ENCODE data around the gene IFNAR1.

The IFNAR1 gene

DNA sequence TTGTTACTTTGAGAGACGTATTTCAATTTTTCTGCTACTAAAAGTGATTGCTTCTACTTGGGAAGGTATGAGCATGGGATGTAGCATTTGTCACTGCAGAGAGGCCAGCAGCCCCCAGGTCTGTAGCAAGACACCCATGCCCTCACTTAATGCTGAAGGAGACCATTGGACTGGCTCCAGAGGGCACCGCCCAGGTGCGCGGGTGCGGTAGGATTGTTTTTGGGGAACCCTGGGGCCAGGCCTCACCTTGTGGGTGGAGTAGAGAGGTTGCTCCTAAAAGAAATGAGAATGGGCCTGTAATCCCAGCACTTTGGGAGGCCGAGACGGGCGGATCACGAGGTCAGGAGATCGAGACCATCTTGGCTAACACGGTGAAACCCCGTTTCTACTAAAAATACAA is 47.8 kb downstream of the IFNAR1 start:
- peaks cover 6% of the 10 kb centered on the region for H3K9me3 ChIP-seq (ENCODE audit: severe bottlenecking)
- H3K27me3 ChIP-seq (ENCODE audit: insufficient read depth, poor library complexity, severe bottlenecking), result no peaks in the 10 kb centered on the region
- TF ChIP-seq, protein P1, sequence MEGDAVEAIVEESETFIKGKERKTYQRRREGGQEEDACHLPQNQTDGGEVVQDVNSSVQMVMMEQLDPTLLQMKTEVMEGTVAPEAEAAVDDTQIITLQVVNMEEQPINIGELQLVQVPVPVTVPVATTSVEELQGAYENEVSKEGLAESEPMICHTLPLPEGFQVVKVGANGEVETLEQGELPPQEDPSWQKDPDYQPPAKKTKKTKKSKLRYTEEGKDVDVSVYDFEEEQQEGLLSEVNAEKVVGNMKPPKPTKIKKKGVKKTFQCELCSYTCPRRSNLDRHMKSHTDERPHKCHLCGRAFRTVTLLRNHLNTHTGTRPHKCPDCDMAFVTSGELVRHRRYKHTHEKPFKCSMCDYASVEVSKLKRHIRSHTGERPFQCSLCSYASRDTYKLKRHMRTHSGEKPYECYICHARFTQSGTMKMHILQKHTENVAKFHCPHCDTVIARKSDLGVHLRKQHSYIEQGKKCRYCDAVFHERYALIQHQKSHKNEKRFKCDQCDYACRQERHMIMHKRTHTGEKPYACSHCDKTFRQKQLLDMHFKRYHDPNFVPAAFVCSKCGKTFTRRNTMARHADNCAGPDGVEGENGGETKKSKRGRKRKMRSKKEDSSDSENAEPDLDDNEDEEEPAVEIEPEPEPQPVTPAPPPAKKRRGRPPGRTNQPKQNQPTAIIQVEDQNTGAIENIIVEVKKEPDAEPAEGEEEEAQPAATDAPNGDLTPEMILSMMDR (IDR thresholded peaks at IDR 0.05; ENCODE audit: poor library complexity, severe bottlenecking), result no peak
- no peak for DNase-seq (ENCODE audit: low spot score)
- no peak for ATAC-seq (ENCODE audit: low read depth)
- H3K36me3 ChIP-seq (ENCODE audit: low read depth), result no peaks in the 10 kb centered on the region
- no peak overlapping the region for H3K4me3 ChIP-seq (ENCODE audit: severe bottlenecking)
- H3K4me1 ChIP-seq (ENCODE audit: insufficient read depth, poor library complexity, severe bottlenecking), result peaks cover 7% of the 10 kb centered on the region
- H3K27ac ChIP-seq (ENCODE audit: poor library complexity, severe bottlenecking), result no peak overlapping the region

DNA sequence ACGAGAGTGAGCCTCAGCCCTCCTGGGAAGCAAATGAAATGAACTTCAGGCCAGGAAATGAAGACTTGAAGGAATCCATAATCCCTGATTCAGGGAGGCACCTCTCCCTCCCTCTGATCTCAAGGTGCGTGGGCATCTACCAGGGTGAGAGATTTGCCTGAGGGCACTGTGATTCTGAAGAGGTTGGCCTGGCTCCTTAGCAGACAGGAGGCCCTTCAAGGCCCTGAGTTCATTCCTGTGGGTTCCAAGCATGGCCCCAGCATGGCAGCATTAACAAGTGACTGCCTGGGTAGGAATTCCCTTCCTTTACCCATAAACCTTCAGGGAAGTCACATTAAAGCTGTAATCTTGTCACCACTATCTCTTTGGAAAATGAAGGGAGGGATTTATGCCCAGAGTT is 48.7 kb downstream of the IFNAR1 start:
- Histone ChIP-seq H3K9me3 (ENCODE audit: severe bottlenecking) (no peaks in the 10 kb centered on the region), H3K4me1 (ENCODE audit: insufficient read depth, poor library complexity, severe bottlenecking) (peaks cover 7% of the 10 kb centered on the region), H3K4me3 (ENCODE audit: severe bottlenecking) (no peak overlapping the region), H3K36me3 (ENCODE audit: low read depth) (no peaks in the 10 kb centered on the region), H3K27me3 (ENCODE audit: insufficient read depth, poor library complexity, severe bottlenecking) (no peaks in the 10 kb centered on the region), H3K27ac (ENCODE audit: poor library complexity, severe bottlenecking) (no peak overlapping the region)
- TF ChIP-seq, protein P1 (IDR thresholded peaks at IDR 0.05; ENCODE audit: poor library complexity, severe bottlenecking), result no peak
- DNase-seq (ENCODE audit: low spot score) (no peak), ATAC-seq (ENCODE audit: low read depth) (no peak)

DNA sequence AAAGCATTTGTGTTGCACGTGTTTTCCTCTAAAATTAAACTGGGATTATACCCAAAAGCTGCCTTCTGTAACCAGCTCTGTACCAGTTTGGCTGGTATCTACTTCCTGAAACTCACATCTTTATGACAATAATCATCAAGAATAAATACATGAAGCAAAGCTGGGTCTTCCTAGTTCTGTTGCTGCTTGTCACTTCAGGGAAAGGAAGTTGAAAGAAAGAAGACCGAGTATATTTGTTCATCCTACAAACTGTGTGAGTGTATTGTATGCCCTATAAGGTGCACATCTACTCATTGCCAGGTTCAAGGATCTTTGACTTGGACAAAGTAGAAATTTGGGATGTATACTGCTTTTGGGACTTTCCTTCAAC is 49.3 kb downstream of the IFNAR1 start:
- Histone ChIP-seq H3K9me3 (ENCODE audit: severe bottlenecking) (no peaks in the 10 kb centered on the region), H3K27me3 (ENCODE audit: insufficient read depth, poor library complexity, severe bottlenecking) (no peaks in the 10 kb centered on the region), H3K27ac (ENCODE audit: poor library complexity, severe bottlenecking) (no peak overlapping the region), H3K36me3 (ENCODE audit: low read depth) (no peaks in the 10 kb centered on the region), H3K4me3 (ENCODE audit: severe bottlenecking) (no peak overlapping the region), H3K4me1 (ENCODE audit: insufficient read depth, poor library complexity, severe bottlenecking) (peaks cover 7% of the 10 kb centered on the region)
- TF ChIP-seq, protein P1 (IDR thresholded peaks at IDR 0.05; ENCODE audit: poor library complexity, severe bottlenecking), result no peak
- DNase-seq (ENCODE audit: low spot score), result no peak
- ATAC-seq (ENCODE audit: low read depth), result peak; percentile 17; the same call in 1 of the 3 replicates

DNA sequence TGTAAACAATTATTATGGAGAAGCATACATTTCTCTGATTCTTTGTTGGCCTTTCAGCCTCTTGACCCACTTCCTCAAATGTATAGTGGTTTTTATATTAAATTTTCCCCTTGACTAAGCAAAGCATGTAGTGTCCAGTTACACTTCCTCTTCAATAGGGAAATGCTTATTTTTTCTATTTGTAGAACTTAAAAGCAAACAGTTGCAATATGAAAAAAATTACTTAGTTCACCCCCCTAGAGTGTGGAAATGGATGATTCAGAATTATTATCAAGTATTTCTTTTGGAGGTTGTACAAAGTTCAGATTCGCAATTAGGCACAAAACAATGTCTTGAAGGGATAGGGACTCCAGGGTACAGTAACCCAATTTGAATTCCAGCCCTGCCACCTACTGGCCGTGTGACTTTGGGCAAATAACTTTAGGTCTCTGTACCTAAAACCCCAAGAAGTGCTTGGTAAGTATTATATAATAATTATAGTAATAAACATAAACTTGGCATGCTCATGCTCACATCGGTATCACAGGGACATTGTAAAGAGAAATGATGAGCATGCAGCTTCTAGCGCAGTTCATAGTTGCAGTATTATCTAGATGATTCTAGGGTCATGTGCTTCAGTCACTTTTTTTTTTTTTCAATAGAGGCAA is 49.8 kb downstream of the IFNAR1 start:
- no peaks in the 10 kb centered on the region for H3K27me3 ChIP-seq (ENCODE audit: insufficient read depth, poor library complexity, severe bottlenecking)
- no peak overlapping the region for H3K4me3 ChIP-seq (ENCODE audit: severe bottlenecking)
- H3K9me3 ChIP-seq (ENCODE audit: severe bottlenecking), result no peaks in the 10 kb centered on the region
- TF ChIP-seq, protein P1 (IDR thresholded peaks at IDR 0.05; ENCODE audit: poor library complexity, severe bottlenecking), result peak; percentile 76
- DNase-seq (ENCODE audit: low spot score) (no peak), ATAC-seq (ENCODE audit: low read depth) (peak; percentile 80)
- peaks cover 10% of the 10 kb centered on the region for H3K4me1 ChIP-seq (ENCODE audit: insufficient read depth, poor library complexity, severe bottlenecking)
- no peaks in the 10 kb centered on the region for H3K36me3 ChIP-seq (ENCODE audit: low read depth)
- no peak overlapping the region for H3K27ac ChIP-seq (ENCODE audit: poor library complexity, severe bottlenecking)

DNA sequence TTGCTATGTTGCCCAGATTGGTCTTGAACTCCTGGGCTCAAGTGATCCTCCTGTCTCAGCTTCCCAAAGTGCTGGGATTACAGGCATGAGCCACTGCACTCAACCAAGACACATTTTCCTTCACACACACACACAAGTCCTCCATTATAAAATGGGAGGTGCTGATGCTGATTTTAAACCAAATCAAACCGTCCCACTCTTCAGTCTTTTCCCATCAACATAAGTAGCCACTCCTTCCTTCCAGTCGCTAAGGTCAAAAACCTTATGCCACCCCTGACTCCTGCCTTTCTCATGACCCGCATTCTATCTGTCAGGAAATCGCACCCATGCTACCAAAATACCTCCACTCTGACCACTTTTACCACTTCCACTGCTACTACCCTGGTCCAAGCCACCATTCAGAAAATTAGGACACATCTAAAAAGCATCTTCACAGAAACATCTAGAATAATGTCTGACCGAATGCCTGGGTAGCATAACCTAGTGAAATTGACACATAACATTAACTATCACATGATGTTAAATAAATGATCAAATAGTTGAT is 50.4 kb downstream of the IFNAR1 start:
- H3K9me3 ChIP-seq (ENCODE audit: severe bottlenecking), result no peaks in the 10 kb centered on the region
- H3K4me1 ChIP-seq (ENCODE audit: insufficient read depth, poor library complexity, severe bottlenecking), result peaks cover 16% of the 10 kb centered on the region
- no peaks in the 10 kb centered on the region for H3K27me3 ChIP-seq (ENCODE audit: insufficient read depth, poor library complexity, severe bottlenecking)
- TF ChIP-seq, protein P1 (IDR thresholded peaks at IDR 0.05; ENCODE audit: poor library complexity, severe bottlenecking), result no peak
- H3K4me3 ChIP-seq (ENCODE audit: severe bottlenecking), result no peak overlapping the region
- DNase-seq (ENCODE audit: low spot score) (no peak), ATAC-seq (ENCODE audit: low read depth) (no peak)
- no peaks in the 10 kb centered on the region for H3K36me3 ChIP-seq (ENCODE audit: low read depth)
- no peak overlapping the region for H3K27ac ChIP-seq (ENCODE audit: poor library complexity, severe bottlenecking)
